SK-N-SH (cell line): ENCODE measurements around the gene DCUN1D1.

ENCODE experiments used
- EP300 ChIP-seq, 2 experiments: IDR thresholded peaks; 2 replicates each; pipeline versions ENCODE4 v1.4.0 to v1.6.1; 2012; ENCODE audit warnings: borderline replicate concordance in 1 of 2, low read depth in 1 of 2, low read length in 1 of 2
- MEF2A ChIP-seq: IDR thresholded peaks from 2 replicates; pipeline ENCODE4 v1.4.0; 2012; ENCODE audit warnings: low read depth, borderline replicate concordance
- POLR2AphosphoS5 ChIP-seq: IDR thresholded peaks from 2 replicates; pipeline ENCODE4 v1.6.1; 2012; ENCODE audit warnings: low read depth, low read length
- RAD21 ChIP-seq: IDR thresholded peaks from 2 replicates; pipeline ENCODE4 v1.6.1; 2012; ENCODE audit warnings: mild to moderate bottlenecking, low read length
- SMC3 ChIP-seq: IDR thresholded peaks from 2 replicates; pipeline ENCODE4 v1.6.1; 2012; ENCODE audit warnings: low read depth, low read length, improper control_type of control experiment
- YY1 ChIP-seq: IDR thresholded peaks from 2 replicates; pipeline ENCODE4 v1.4.0; 2012; ENCODE audit warnings: low read depth, mild to moderate bottlenecking

- TF ChIP-seq RAD21 = no peak
- TF ChIP-seq YY1 = no peak
- no peak for TF ChIP-seq EP300 (IDR thresholded peaks at IDR 0.05; ENCODE audit: borderline replicate concordance in 1 of 2, low read depth in 1 of 2, low read length in 1 of 2)
- TF ChIP-seq MEF2A = no peak
- no peak for TF ChIP-seq POLR2AphosphoS5
- no peak for TF ChIP-seq SMC3
Measured at GRCh38 chr3:183008800-183009199, 28.5 kb upstream of the DCUN1D1 start.
